NCI-H1436 treated with DMSO at 0.1 percent for 48 hours (cell line): ENCODE data around the gene MAGEC3.
"Not testable (repeated sequence)": the region's sequence is repeated elsewhere in the genome, so short reads cannot be mapped to it uniquely, and the experiment has no call there.

Experiments used
- DNase-seq: peaks from one replicate; lab custom pipeline; 2025; lab: John Stamatoyannopoulos, UW

Gene MAGEC3

GRCh38 chrX:141838016-141838415, at the start of gene MAGEC3:
MAGEC3 (plus strand) TSS chrX:141838316; CDS start chrX:141838316, 0 bp downstream.
- DNase-seq, result no peak

GRCh38 chrX:141791856-141792255, 46.3 kb upstream of the MAGEC3 start:
- DNase-seq, result no peak

GRCh38 chrX:141811438-141811837, 26.7 kb upstream of the MAGEC3 start:
- no peak for DNase-seq

GRCh38 chrX:141814213-141814857, 23.8 kb upstream of the MAGEC3 start:
- DNase-seq, result no peak

GRCh38 chrX:141815904-141816303, 22.2 kb upstream of the MAGEC3 start:
- DNase-seq, result no peak

- DNase-seq, result no peak
Observed at GRCh38 chrX:141832247-141832646, 5.9 kb upstream of the MAGEC3 start.

- DNase-seq, result no peak
Observed at GRCh38 chrX:141839856-141840255, 1.7 kb downstream of the MAGEC3 start.

GRCh38 chrX:141857479-141857878, 19.4 kb downstream of the MAGEC3 start:
- DNase-seq, result no peak

- DNase-seq, result no peak
Observed at GRCh38 chrX:141879616-141880015, 41.5 kb downstream of the MAGEC3 start.

- not testable (repeated sequence) for DNase-seq
Observed at GRCh38 chrX:141888811-141889210, 50.7 kb downstream of the MAGEC3 start.

GRCh38 chrX:141894733-141895132, 56.6 kb downstream of the MAGEC3 start:
- no peak for DNase-seq

- DNase-seq, result no peak
Observed at GRCh38 chrX:141897690-141898089, 59.6 kb downstream of the MAGEC3 start.

- DNase-seq, result no peak
Observed at GRCh38 chrX:141902366-141902765, 64.2 kb downstream of the MAGEC3 start.

GRCh38 chrX:141903400-141904155, 65.5 kb downstream of the MAGEC3 start, which contains the start of gene MAGEC1:
MAGEC1 (plus strand) TSS chrX:141903894; CDS start chrX:141905073, 1,179 bp downstream.
- DNase-seq, result no peak

GRCh38 chrX:141904262-141904661, 66.1 kb downstream of the MAGEC3 start:
- no peak for DNase-seq

GRCh38 chrX:141917801-141918200, 79.7 kb downstream of the MAGEC3 start:
- no peak for DNase-seq

- DNase-seq, result no peak
Observed at GRCh38 chrX:141924293-141924692, 86.2 kb downstream of the MAGEC3 start.

- DNase-seq, result no peak
Observed at GRCh38 chrX:141928432-141928831, 90.3 kb downstream of the MAGEC3 start.

- DNase-seq, result no peak
Observed at GRCh38 chrX:141934059-141934641, 96.0 kb downstream of the MAGEC3 start.

- no peak for DNase-seq
Observed at GRCh38 chrX:141935645-141936044, 97.5 kb downstream of the MAGEC3 start.

- no peak for DNase-seq
Observed at GRCh38 chrX:141936080-141936479, 98.0 kb downstream of the MAGEC3 start.

- no peak for DNase-seq
Observed at GRCh38 chrX:141941234-141941633, 103.1 kb downstream of the MAGEC3 start.

- no peak for DNase-seq
Observed at GRCh38 chrX:141945426-141945825, 107.3 kb downstream of the MAGEC3 start.
